Fibroblast of lung (primary cell): Measurements from ENCODE around the gene CDR2L. TPM values are rescaled to one million over a fixed set of nuclear protein-coding genes. Genes with fewer than 3 reads are reported as not detected.

Source experiments
- DNase-seq, 2 donors: peaks; one replicate each; pipeline versions ENCODE4 v3.0.0 to v3.0.0-alpha.2; 2010; ENCODE audit warnings: low read depth in 2 of 2
- H2AFZ ChIP-seq: 2 replicates; pipeline ENCODE4 v1.5.1; 2012; ENCODE audit warnings: low read length, control low read depth, inconsistent platforms
- H3K27ac ChIP-seq: 2 replicates; pipeline ENCODE4 v1.5.1; 2011; ENCODE audit warnings: low read length, control low read depth; ENCODE audit not compliant: insufficient read depth
- H3K27me3 ChIP-seq: 2 replicates; pipeline ENCODE4 v1.5.1; 2011; ENCODE audit warnings: mild to moderate bottlenecking, low read length; ENCODE audit not compliant: control insufficient read depth, insufficient read depth
- H3K36me3 ChIP-seq: 2 replicates; pipeline ENCODE4 v1.5.1; 2011; ENCODE audit warnings: low read length; ENCODE audit not compliant: control insufficient read depth, insufficient read depth
- H3K4me1 ChIP-seq: 2 replicates; pipeline ENCODE4 v1.5.1; 2011; ENCODE audit warnings: low read length; ENCODE audit not compliant: control insufficient read depth, insufficient read depth; ENCODE audit errors: extremely low read depth
- H3K4me2 ChIP-seq: 2 replicates; pipeline ENCODE4 v1.5.1; 2011; ENCODE audit warnings: low read length, control low read depth; ENCODE audit not compliant: insufficient read depth; ENCODE audit errors: extremely low read depth
- H3K4me3 ChIP-seq, 4 experiments: fragments of 200-600 bp in 1 of 4; sonication (generic) in 1 of 4; replicated peaks in 1 of 4; 2 replicates each; pipeline ENCODE4 v1.5.1; 2011 to 2016; ENCODE audit warnings: low read length in 4 of 4, low read depth in 3 of 4, mild to moderate bottlenecking in 3 of 4, control low read depth in 2 of 4, inconsistent platforms in 1 of 4, mixed read lengths in 1 of 4; ENCODE audit not compliant: insufficient read depth in 1 of 4; ENCODE audit errors: control extremely low read depth in 1 of 4
- H3K79me2 ChIP-seq: 2 replicates; pipeline ENCODE4 v1.5.1; 2012; ENCODE audit warnings: mild to moderate bottlenecking, low read length, inconsistent platforms; ENCODE audit not compliant: control insufficient read depth, insufficient read depth
- H3K9ac ChIP-seq: 2 replicates; pipeline ENCODE4 v1.5.1; 2011; ENCODE audit warnings: mild to moderate bottlenecking, low read length, control low read depth; ENCODE audit not compliant: insufficient read depth
- H3K9me3 ChIP-seq: 2 replicates; pipeline ENCODE4 v1.5.1; 2012; ENCODE audit warnings: low read depth, low read length; ENCODE audit not compliant: control insufficient read depth, insufficient read depth
- H4K20me1 ChIP-seq: 2 replicates; pipeline ENCODE4 v1.5.1; 2011; ENCODE audit warnings: low read length; ENCODE audit not compliant: control insufficient read depth, insufficient read depth; ENCODE audit errors: extremely low read depth
- EZH2 ChIP-seq: IDR thresholded peaks from 2 replicates; pipeline ENCODE4 v1.5.1; 2012; ENCODE audit warnings: low read length, control low read depth, mild to moderate bottlenecking; ENCODE audit errors: missing control alignments
- polyA plus RNA-seq, 2 donors: library from polyadenylated mRNA; depleted of rRNA in 1 of 2; stranded (reverse) in 1 of 2; unstranded in 1 of 2; fragments of >200 nt; gene quantifications; 2 replicates each; pipeline ENCODE4 v1.2.1, GENCODE V29; 2011 to 2012; ENCODE audit warnings: missing spikeins in 1 of 2
- total RNA-seq: library from RNA; depleted of rRNA; stranded (reverse); fragments of >200 nt; gene quantifications from 2 replicates; pipeline ENCODE4 v1.2.1, GENCODE V29; 2014
- TF ChIP-seq, protein P1 (sequence below), 2 donors: IDR thresholded peaks in 1 of 2; conservative IDR thresholded peaks in 1 of 2; 1 replicate in 1 of 2; 2 replicates in 1 of 2; pipeline ENCODE4 v1.5.1; 2011 to 2012; ENCODE audit warnings: low read length in 2 of 2, control low read depth in 1 of 2, inconsistent platforms in 1 of 2, low read depth in 1 of 2, mild to moderate bottlenecking in 1 of 2

CDR2L gene
- total and polyA plus RNA-seq, 2 donors (not counting 1 experiment from before 2014, with no cell fraction given) = 9.7 to 12.2 TPM

GRCh38 chr17:74959826-74960515, 27.5 kb upstream of the CDR2L start:
- Histone ChIP-seq H3K9me3 (no peaks in the 10 kb centered on the region), H3K4me1 (no peaks in the 10 kb centered on the region), H3K27me3 (peaks cover 4% of the 10 kb centered on the region), H4K20me1 (no peaks in the 10 kb centered on the region), H3K4me2 (no peak overlapping the region), H3K79me2 (no peaks in the 10 kb centered on the region), H3K27ac (no peak overlapping the region), H3K36me3 (no peaks in the 10 kb centered on the region), H3K9ac (no peak overlapping the region), H3K4me3 (no peak overlapping the region), H2AFZ (no peak overlapping the region)
- no peak for TF ChIP-seq EZH2
- TF ChIP-seq, protein P1, sequence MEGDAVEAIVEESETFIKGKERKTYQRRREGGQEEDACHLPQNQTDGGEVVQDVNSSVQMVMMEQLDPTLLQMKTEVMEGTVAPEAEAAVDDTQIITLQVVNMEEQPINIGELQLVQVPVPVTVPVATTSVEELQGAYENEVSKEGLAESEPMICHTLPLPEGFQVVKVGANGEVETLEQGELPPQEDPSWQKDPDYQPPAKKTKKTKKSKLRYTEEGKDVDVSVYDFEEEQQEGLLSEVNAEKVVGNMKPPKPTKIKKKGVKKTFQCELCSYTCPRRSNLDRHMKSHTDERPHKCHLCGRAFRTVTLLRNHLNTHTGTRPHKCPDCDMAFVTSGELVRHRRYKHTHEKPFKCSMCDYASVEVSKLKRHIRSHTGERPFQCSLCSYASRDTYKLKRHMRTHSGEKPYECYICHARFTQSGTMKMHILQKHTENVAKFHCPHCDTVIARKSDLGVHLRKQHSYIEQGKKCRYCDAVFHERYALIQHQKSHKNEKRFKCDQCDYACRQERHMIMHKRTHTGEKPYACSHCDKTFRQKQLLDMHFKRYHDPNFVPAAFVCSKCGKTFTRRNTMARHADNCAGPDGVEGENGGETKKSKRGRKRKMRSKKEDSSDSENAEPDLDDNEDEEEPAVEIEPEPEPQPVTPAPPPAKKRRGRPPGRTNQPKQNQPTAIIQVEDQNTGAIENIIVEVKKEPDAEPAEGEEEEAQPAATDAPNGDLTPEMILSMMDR (conservative IDR thresholded peaks at IDR 0.05 in 1 of 2, IDR thresholded peaks at IDR 0.05 in 1 of 2; ENCODE audit: low read depth in 1 of 2, low read length in 2 of 2) = no peak
- peak in 1 of 2 donors; percentile 48 for DNase-seq

DNA sequence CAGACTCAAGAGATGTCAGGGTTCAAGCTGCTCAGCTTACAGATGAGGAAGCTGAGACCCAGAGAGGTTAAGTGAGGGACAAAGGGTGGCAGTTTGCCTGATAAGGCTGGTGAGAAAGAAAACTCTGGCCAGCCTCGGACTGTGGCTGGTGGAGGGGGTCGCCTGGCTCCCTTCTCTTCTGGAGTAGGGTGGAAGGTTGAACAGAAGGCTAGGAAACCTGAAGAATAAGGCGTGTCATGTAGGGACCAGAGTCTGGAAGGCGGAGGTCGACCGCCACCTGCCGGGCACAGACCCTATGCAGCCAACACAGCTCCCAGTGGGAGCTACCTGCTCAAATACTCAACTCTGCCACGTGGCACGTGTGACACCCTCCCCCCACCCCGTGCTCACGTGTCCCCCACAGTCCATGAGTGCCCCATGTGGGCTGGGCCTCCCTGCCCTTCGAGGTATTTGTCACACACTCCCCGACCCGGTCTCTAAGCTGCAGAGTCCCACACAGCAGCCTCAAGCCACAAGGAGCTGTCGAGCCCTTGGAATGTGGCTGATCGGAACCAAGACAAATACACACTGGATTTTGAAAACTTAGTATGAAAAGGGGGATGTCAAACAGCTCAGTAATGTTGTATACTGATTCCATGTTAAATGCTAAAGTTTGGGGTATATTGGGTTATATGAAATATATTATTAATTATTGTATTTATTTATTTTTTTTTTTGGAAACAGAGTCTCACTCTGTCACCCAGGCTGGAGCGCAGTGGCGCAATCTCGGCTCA, 26.7 kb upstream of the CDR2L start:
- Histone ChIP-seq H3K27me3 (peaks cover 2% of the 10 kb centered on the region), H3K4me1 (no peaks in the 10 kb centered on the region), H3K9ac (no peak overlapping the region), H3K4me2 (no peak overlapping the region), H3K4me3 (no peak overlapping the region), H2AFZ (no peak overlapping the region), H3K36me3 (no peaks in the 10 kb centered on the region), H3K9me3 (no peaks in the 10 kb centered on the region), H4K20me1 (no peaks in the 10 kb centered on the region), H3K27ac (no peak overlapping the region), H3K79me2 (no peaks in the 10 kb centered on the region)
- DNase-seq = peak; percentile 29 to 38
- TF ChIP-seq, protein P1 (conservative IDR thresholded peaks at IDR 0.05 in 1 of 2, IDR thresholded peaks at IDR 0.05 in 1 of 2; ENCODE audit: low read depth in 1 of 2, low read length in 2 of 2) = peak; percentile 21 to 62
- TF ChIP-seq EZH2 = no peak

GRCh38 chr17:74961657-74962350, 25.6 kb upstream of the CDR2L start:
- Histone ChIP-seq H3K9me3 (no peaks in the 10 kb centered on the region), H3K36me3 (no peaks in the 10 kb centered on the region), H3K4me3 (no peak overlapping the region), H3K9ac (no peak overlapping the region), H3K4me2 (no peak overlapping the region), H3K4me1 (no peaks in the 10 kb centered on the region), H3K79me2 (no peaks in the 10 kb centered on the region), H3K27me3 (no peaks in the 10 kb centered on the region), H3K27ac (no peak overlapping the region), H2AFZ (no peak overlapping the region), H4K20me1 (no peaks in the 10 kb centered on the region)
- no peak for TF ChIP-seq EZH2
- TF ChIP-seq, protein P1 (conservative IDR thresholded peaks at IDR 0.05 in 1 of 2, IDR thresholded peaks at IDR 0.05 in 1 of 2; ENCODE audit: low read depth in 1 of 2, low read length in 2 of 2) = peak; percentile 64 to 68
- peak; percentile 70 to 85 for DNase-seq
